Testis (tissue), 3 donors: ENCODE results near the gene ABTB2. TPM values are rescaled to one million over a fixed set of nuclear protein-coding genes. Genes with fewer than 3 reads are reported as not detected.

Source experiments
- DNase-seq: peaks from one replicate; pipeline ENCODE4 v3.0.0-alpha.2; 2019
- H3K27ac ChIP-seq, 2 donors: fragments of 200-600 bp; sonication (generic); one replicate each; pipeline ENCODE4 v1.5.1; 2019
- H3K27me3 ChIP-seq: fragments of 200-600 bp; sonication (generic); one replicate; pipeline ENCODE4 v1.5.1; 2019
- H3K36me3 ChIP-seq: fragments of 200-600 bp; sonication (generic); one replicate; pipeline ENCODE4 v1.5.1; 2017; ENCODE audit warnings: low read depth; ENCODE audit errors: missing control alignments
- H3K4me1 ChIP-seq: fragments of 200-600 bp; sonication (generic); one replicate; pipeline ENCODE4 v1.5.1; 2019
- H3K4me3 ChIP-seq, 2 donors: fragments of 200-600 bp; sonication (generic); one replicate each; pipeline ENCODE4 v1.5.1; 2017 to 2019
- H3K9me3 ChIP-seq: fragments of 200-600 bp; sonication (generic); one replicate; pipeline ENCODE4 v1.5.1; 2017
- CTCF ChIP-seq, 3 experiments: fragments of 450-650 bp in 2 of 3; fragments of 200-600 bp in 1 of 3; sonication (generic) in 1 of 3; IDR thresholded peaks; one replicate each; pipeline ENCODE4 v1.5.1; 2016 to 2019; ENCODE audit warnings: antibody characterized with exemption in 3 of 3, mild to moderate bottlenecking in 2 of 3, moderate library complexity in 1 of 3
- POLR2A ChIP-seq: fragments of 450-650 bp; IDR thresholded peaks from one replicate; pipeline ENCODE4 v1.6.1; 2017; ENCODE audit warnings: antibody characterized with exemption, mild to moderate bottlenecking, moderate library complexity
- WGBS, 2 donors: methylation state at CpG; one replicate each; pipeline ENCODE4 v1.1.5; 2018; 5-methylcytosine and 5-hydroxymethylcytosine counted together
- intact Hi-C: fragments of 100-400 bp; cut with DNase I; formaldehyde crosslinking; loops from one replicate; pipeline ENCODE4 v1.15.1; 2023; ENCODE audit warnings: low total_unique reads
- polyA plus RNA-seq: library from polyadenylated mRNA; stranded (reverse); fragments of 350-450 nt; fragmentation: Illumina TruSeq; extraction: RNeasy Lipid Tissue Mini Kit (QIAGEN cat#74804); gene quantifications from one replicate; pipeline ENCODE4 v1.2.3, GENCODE V29; 2014; ENCODE audit warnings: low read depth, low replicate concordance; ENCODE audit not compliant: insufficient read depth
- total RNA-seq, 2 donors: library from RNA; depleted of rRNA; stranded (reverse); fragments of >200 nt; gene quantifications; one replicate each; pipeline ENCODE4 v1.2.3, GENCODE V29; 2016

Gene ABTB2
- total and polyA plus RNA-seq, 3 donors from 2014 or later = 5.8 to 12.1 (median 8.9) TPM

- no peak overlapping the region for H3K4me3 ChIP-seq
- TF ChIP-seq CTCF (IDR thresholded peaks at IDR 0.05) (no peak), POLR2A (no peak)
- 85 to 89% methylated on average over 11 of the region's 11 CpGs for WGBS, 2 donors
- H3K27ac ChIP-seq = no peak overlapping the region
- intact Hi-C loops = no loop called here
- no peaks in the 10 kb centered on the region for H3K27me3 ChIP-seq
- H3K4me1 ChIP-seq = no peaks in the 10 kb centered on the region
- H3K9me3 ChIP-seq = no peaks in the 10 kb centered on the region
- H3K36me3 ChIP-seq = no peaks in the 10 kb centered on the region
- DNase-seq = no peak
These were observed 57.5 kb downstream of the ABTB2 start for GRCh38 chr11:34300026-34300925.

GRCh38 chr11:34299284-34299972, 58.4 kb downstream of the ABTB2 start:
- Histone ChIP-seq H3K36me3 (no peaks in the 10 kb centered on the region), H3K27ac (no peak overlapping the region), H3K4me3 (no peak overlapping the region), H3K4me1 (no peaks in the 10 kb centered on the region), H3K9me3 (no peaks in the 10 kb centered on the region), H3K27me3 (no peaks in the 10 kb centered on the region)
- no peak for DNase-seq
- intact Hi-C loops = no loop called here
- 70 to 75% methylated on average over 11 of the region's 11 CpGs for WGBS, 2 donors
- TF ChIP-seq POLR2A = no peak
- no peak for TF ChIP-seq CTCF (IDR thresholded peaks at IDR 0.05)

GRCh38 chr11:34298871-34299270, 58.9 kb downstream of the ABTB2 start:
- intact Hi-C loops = no loop called here
- TF ChIP-seq POLR2A = no peak
- TF ChIP-seq CTCF (IDR thresholded peaks at IDR 0.05) = no peak
- Histone ChIP-seq H3K9me3 (no peaks in the 10 kb centered on the region), H3K27me3 (no peaks in the 10 kb centered on the region), H3K4me3 (no peak overlapping the region), H3K4me1 (no peaks in the 10 kb centered on the region), H3K36me3 (no peaks in the 10 kb centered on the region), H3K27ac (no peak overlapping the region)
- WGBS, 2 donors = 71 to 77% methylated on average over 2 of the region's 2 CpGs
- no peak for DNase-seq

GRCh38 chr11:34296412-34296811, 61.4 kb downstream of the ABTB2 start:
- no peak overlapping the region for H3K4me3 ChIP-seq
- H3K4me1 ChIP-seq = no peaks in the 10 kb centered on the region
- intact Hi-C loops = no loop called here
- DNase-seq = no peak
- WGBS, 2 donors = 73 to 78% methylated on average over 1 of the region's 1 CpG
- no peaks in the 10 kb centered on the region for H3K36me3 ChIP-seq
- TF ChIP-seq POLR2A (no peak), CTCF (IDR thresholded peaks at IDR 0.05) (no peak)
- no peaks in the 10 kb centered on the region for H3K27me3 ChIP-seq
- no peaks in the 10 kb centered on the region for H3K9me3 ChIP-seq
- no peak overlapping the region for H3K27ac ChIP-seq
